GM19193 (cell line): Measurements from ENCODE around the gene KCTD1.

Source experiments
- POLR2A ChIP-seq: IDR thresholded peaks from 4 replicates; pipeline ENCODE4 v1.6.1; 2011; ENCODE audit not compliant: insufficient read depth, insufficient read length; ENCODE audit errors: extremely low read depth

KCTD1 gene

GRCh38 chr18:26421931-26422330, 126.4 kb downstream of the KCTD1 start:
- no peak for TF ChIP-seq POLR2A

DNA sequence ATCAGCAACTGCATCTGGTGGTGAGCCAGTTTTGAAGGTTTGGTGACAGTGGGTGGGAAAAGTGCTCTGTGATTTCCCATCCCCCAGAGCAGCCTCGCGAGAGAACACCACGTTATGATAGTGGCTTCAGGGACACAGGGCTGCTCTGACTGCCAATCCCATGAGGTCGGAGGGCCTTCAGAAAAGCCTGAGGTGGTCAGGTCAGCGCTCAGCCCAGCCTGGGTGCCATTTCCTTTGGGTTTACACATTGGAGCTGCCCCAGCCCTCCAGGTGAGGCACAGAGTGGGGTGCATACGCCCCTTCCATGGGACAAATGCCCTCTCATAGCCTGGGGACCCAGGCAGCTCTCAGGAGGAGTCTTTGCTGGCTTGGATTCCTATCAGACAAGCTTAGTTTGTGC, 126.8 kb downstream of the KCTD1 start:
- TF ChIP-seq POLR2A: no peak

- no peak for TF ChIP-seq POLR2A
These were observed 128.6 kb downstream of the KCTD1 start for GRCh38 chr18:26419746-26420145.

GRCh38 chr18:26418225-26418624, 130.1 kb downstream of the KCTD1 start:
- no peak for TF ChIP-seq POLR2A

GRCh38 chr18:26417190-26417589, 131.2 kb downstream of the KCTD1 start:
- no peak for TF ChIP-seq POLR2A

GRCh38 chr18:26416652-26417150, 131.7 kb downstream of the KCTD1 start:
- no peak for TF ChIP-seq POLR2A

- TF ChIP-seq POLR2A: no peak
These were observed 132.7 kb downstream of the KCTD1 start for GRCh38 chr18:26415631-26416030.

- TF ChIP-seq POLR2A: no peak
These were observed 133.4 kb downstream of the KCTD1 start for GRCh38 chr18:26414901-26415440.

DNA sequence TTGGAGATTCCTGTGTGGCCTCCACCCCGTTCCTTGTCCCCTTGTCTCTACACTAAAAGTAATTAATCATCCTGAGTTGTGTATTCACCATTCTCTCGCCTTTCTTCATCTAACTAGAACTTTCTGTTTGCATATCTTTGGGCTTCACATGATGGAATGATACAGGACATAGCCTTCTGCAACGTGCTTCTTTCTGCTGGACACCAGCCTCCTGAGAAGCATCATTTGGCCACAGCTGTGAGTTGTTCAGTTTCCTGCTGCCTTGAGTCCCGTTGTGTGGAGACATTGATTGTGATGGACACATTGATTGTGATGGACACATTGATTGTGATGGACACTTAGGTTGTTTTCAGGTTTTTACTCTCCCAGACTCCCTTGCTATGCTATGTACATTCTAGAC, 139.3 kb downstream of the KCTD1 start:
- TF ChIP-seq POLR2A: no peak

DNA sequence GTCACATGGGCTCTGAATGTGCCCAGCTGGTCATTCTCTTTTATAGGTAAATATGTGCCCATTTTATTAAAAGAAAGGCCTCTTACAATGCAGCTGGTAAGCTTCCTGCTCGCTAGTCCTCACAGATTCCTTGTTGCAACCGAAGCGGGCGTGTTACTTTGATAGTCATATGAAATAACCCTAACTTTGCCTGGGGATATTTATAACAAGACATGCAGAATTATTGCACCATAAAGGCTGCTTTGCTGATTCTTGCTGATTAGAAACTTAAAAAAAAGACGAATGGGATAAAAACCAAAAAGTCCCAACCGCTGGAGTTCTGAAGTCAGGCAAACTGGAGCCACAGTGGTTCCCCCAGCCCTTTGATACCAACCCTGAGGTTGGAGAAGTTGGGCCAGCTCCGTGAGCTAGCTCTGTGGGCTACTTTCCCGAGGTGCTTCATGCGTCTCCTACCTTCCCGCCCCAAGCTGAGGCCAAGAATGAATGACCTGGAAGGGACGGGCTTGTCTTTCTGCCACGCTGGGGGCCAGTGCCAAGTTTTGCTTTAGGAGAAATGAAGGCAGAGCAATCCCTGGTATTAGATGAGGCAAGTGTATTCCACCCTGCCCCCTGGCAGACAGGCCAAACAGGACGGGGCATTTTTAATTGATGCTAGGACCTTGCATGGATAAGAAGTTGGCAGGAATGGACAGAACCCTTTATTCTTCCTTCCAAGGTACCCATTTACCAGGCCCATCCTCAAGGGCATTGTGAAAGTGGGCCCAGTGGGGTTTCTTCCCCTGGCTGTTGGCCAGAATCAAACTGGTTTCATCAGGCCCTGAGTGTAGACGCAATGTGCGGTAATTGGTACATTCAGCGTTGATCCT, 140.4 kb downstream of the KCTD1 start:
- no peak for TF ChIP-seq POLR2A

GRCh38 chr18:26406854-26407517, 141.4 kb downstream of the KCTD1 start:
- TF ChIP-seq POLR2A: no peak

DNA sequence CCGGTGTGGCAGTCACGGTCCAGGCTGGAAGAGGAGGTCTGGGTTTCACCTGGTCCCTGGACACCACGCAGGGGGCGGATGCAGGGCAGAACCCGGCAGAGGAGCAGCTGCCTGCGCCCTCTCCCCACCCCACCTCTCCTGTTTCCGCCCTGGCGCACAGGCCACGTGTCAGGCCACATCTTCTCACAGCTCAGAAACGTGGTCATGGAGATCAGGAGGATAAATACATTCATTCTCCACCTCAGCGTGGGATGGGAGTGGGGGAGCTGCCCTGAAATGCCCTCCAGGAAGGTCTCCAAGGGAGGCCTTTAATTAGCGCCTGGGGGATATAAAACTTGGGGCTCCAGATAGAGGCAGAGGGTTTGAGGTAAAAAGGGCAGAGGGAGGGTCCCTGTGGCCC, 142.0 kb downstream of the KCTD1 start:
- TF ChIP-seq POLR2A: no peak

DNA sequence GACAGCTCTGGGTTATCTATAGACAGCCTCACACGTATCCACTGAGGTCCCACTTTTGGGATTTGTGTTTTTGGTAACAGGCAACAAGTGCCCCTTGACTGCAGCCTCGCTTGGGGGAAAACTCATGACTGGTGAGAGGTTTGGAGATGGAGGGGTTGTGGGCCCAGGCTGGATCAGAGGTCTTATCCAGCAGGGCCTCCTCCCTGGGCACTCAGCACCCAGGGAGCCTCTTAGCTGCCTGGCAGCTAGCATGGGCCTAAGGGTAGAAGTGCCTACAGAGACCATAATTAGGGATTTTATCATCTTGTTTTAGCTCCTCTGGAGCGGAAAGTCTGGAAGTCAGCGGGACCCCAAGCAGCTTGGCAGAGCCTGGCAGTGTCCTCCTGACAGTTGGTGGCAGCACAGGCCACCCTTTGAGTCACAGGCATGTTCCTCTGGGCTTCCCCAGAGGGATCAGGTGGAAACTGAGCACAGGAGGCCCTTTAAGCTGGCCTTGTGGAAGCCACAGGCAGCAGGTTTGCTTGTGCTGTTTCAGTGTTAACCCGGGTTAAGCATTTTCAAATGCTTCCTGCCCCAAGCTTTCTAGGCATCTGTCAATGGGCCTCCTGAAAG, 143.1 kb downstream of the KCTD1 start:
- no peak for TF ChIP-seq POLR2A
